Liver (tissue), 9 donors: Measurements from ENCODE around the gene LRRC53. TPM values are rescaled to one million over a fixed set of nuclear protein-coding genes. Genes with fewer than 3 reads are reported as not detected.

Experiments used
- DNase-seq: peaks from one replicate; pipeline ENCODE4 v3.0.0-alpha.2; 2017; ENCODE audit warnings: low spot score
- H3K27ac ChIP-seq, 2 donors: one replicate each; pipeline ENCODE4 v1.7.0; 2013; ENCODE audit warnings: inconsistent platforms in 2 of 2, low read length in 2 of 2, control low read depth in 1 of 2, low read depth in 1 of 2, mild to moderate bottlenecking in 1 of 2
- H3K27me3 ChIP-seq, 4 donors: one replicate each; pipeline versions ENCODE4 v1.6.1 to v1.7.0; 2013; ENCODE audit warnings: low read length in 3 of 4, inconsistent platforms in 1 of 4, mild to moderate bottlenecking in 1 of 4, moderate library complexity in 1 of 4; ENCODE audit not compliant: control insufficient read depth in 4 of 4, insufficient read depth in 4 of 4
- H3K36me3 ChIP-seq, 4 donors: one replicate each; pipeline versions ENCODE4 v1.6.1 to v1.7.0; 2013; ENCODE audit warnings: low read length in 3 of 4, mild to moderate bottlenecking in 3 of 4, low read depth in 1 of 4, moderate library complexity in 1 of 4; ENCODE audit not compliant: control insufficient read depth in 4 of 4, insufficient read depth in 3 of 4
- H3K4me1 ChIP-seq, 4 donors: one replicate each; pipeline versions ENCODE4 v1.6.1 to v1.7.0; 2013; ENCODE audit warnings: low read length in 3 of 4, mild to moderate bottlenecking in 3 of 4, moderate library complexity in 1 of 4; ENCODE audit not compliant: control insufficient read depth in 4 of 4, insufficient read depth in 4 of 4
- H3K4me3 ChIP-seq, 3 donors: one replicate each; pipeline versions ENCODE4 v1.6.1 to v1.7.0; 2013; ENCODE audit warnings: low read length in 3 of 3, control low read depth in 1 of 3, low read depth in 1 of 3, mild to moderate bottlenecking in 1 of 3
- H3K9ac ChIP-seq, 2 donors: one replicate each; pipeline ENCODE4 v1.7.0; 2013; ENCODE audit warnings: low read length in 2 of 2, mild to moderate bottlenecking in 2 of 2, moderate library complexity in 2 of 2, control low read depth in 1 of 2, low read depth in 1 of 2
- H3K9me3 ChIP-seq, 4 donors: one replicate each; pipeline versions ENCODE4 v1.6.1 to v1.7.0; 2013; ENCODE audit warnings: low read length in 3 of 4; ENCODE audit not compliant: control insufficient read depth in 4 of 4
- EGR1 ChIP-seq, 2 donors: IDR thresholded peaks; 2 replicates each; pipeline ENCODE4 v1.6.1; 2016 to 2018; ENCODE audit warnings: antibody characterized with exemption in 2 of 2, low read depth in 2 of 2
- FOXA1 ChIP-seq: IDR thresholded peaks from 2 replicates; pipeline ENCODE4 v1.6.1; 2016; ENCODE audit warnings: antibody characterized with exemption
- FOXA2 ChIP-seq: IDR thresholded peaks from 2 replicates; pipeline ENCODE4 v1.6.1; 2016; ENCODE audit warnings: antibody characterized with exemption
- GABPA ChIP-seq, 2 donors: IDR thresholded peaks in 1 of 2; conservative IDR thresholded peaks in 1 of 2; 2 replicates each; pipeline ENCODE4 v1.6.1; 2016; ENCODE audit warnings: antibody characterized with exemption in 2 of 2, mild to moderate bottlenecking in 1 of 2, moderate library complexity in 1 of 2
- HNF4A ChIP-seq, 2 donors: conservative IDR thresholded peaks; 2 replicates each; pipeline ENCODE4 v1.6.1; 2016; ENCODE audit warnings: antibody characterized with exemption in 2 of 2, mild to moderate bottlenecking in 2 of 2
- NR2F2 ChIP-seq: IDR thresholded peaks from 2 replicates; pipeline ENCODE4 v1.6.1; 2016; ENCODE audit warnings: antibody characterized with exemption
- RAD21 ChIP-seq, 2 donors: IDR thresholded peaks; 2 replicates each; pipeline ENCODE4 v1.6.1; 2016; ENCODE audit warnings: antibody characterized with exemption in 2 of 2, mild to moderate bottlenecking in 2 of 2
- REST ChIP-seq: IDR thresholded peaks from 2 replicates; pipeline ENCODE4 v1.6.1; 2016; ENCODE audit warnings: antibody characterized with exemption, mild to moderate bottlenecking
- RXRA ChIP-seq, 2 donors: IDR thresholded peaks; 2 replicates each; pipeline ENCODE4 v1.6.1; 2017 to 2018; ENCODE audit warnings: antibody characterized with exemption in 2 of 2, mild to moderate bottlenecking in 1 of 2
- SP1 ChIP-seq: IDR thresholded peaks from 2 replicates; pipeline ENCODE4 v1.6.1; 2018; ENCODE audit warnings: antibody characterized with exemption, mild to moderate bottlenecking
- TAF1 ChIP-seq: conservative IDR thresholded peaks from 2 replicates; pipeline ENCODE4 v1.6.1; 2016; ENCODE audit warnings: antibody characterized with exemption, mild to moderate bottlenecking
- YY1 ChIP-seq: IDR thresholded peaks from 2 replicates; pipeline ENCODE4 v1.6.1; 2016; ENCODE audit warnings: antibody characterized with exemption, mild to moderate bottlenecking
- ZBTB33 ChIP-seq: IDR thresholded peaks from 2 replicates; pipeline ENCODE4 v1.6.1; 2016; ENCODE audit warnings: antibody characterized with exemption
- WGBS: extraction: QIAGEN DNeasy Blood & Tissue Kit; methylation state at CpG from one replicate; pipeline ENCODE4 v1.1.7; 2013; 5-methylcytosine and 5-hydroxymethylcytosine counted together
- polyA plus RNA-seq, 2 donors: library from polyadenylated mRNA; stranded (reverse) in 1 of 2; unstranded in 1 of 2; fragments of 200-250 nt in 1 of 2; fragments of >200 nt in 1 of 2; fragmentation: Nextera tagmentation in 1 of 2; extraction: Ambion mirVana in 1 of 2; gene quantifications; one replicate each; pipeline versions ENCODE4 v1.2.1 to v1.2.3, GENCODE V29; 2013 to 2015
- total RNA-seq, 2 donors: library from RNA; depleted of rRNA; stranded (reverse); fragments of >200 nt; gene quantifications; one replicate each; pipeline ENCODE4 v1.2.3, GENCODE V29; 2014
- donor health status: healthy.
- donor health status: healthy.
- donor health status: healthy.
- donor health status: healthy.
- donor health status: healthy.

Gene LRRC53
- total and polyA plus RNA-seq, 4 donors: not detected

GRCh38 chr1:74480068-74480467, 32.3 kb downstream of the LRRC53 start:
- Histone ChIP-seq H3K4me1 (no peaks in the 10 kb centered on the region), H3K27ac (no peak overlapping the region), H3K9me3 (no peaks in the 10 kb centered on the region), H3K27me3 (no peaks in the 10 kb centered on the region), H3K4me3 (no peak overlapping the region), H3K36me3 (no peaks in the 10 kb centered on the region), H3K9ac (no peak overlapping the region)
- 70% methylated on average over 6 of the region's 6 CpGs for WGBS
- TF ChIP-seq REST (no peak), FOXA2 (no peak), HNF4A (conservative IDR thresholded peaks at IDR 0.05) (no peak), RAD21 (IDR thresholded peaks at IDR 0.05) (no peak)
- no peak for DNase-seq

GRCh38 chr1:74478979-74479378, 33.4 kb downstream of the LRRC53 start:
- no peak for TF ChIP-seq NR2F2
- no peak for TF ChIP-seq GABPA (IDR thresholded peaks at IDR 0.05 in 1 of 2, conservative IDR thresholded peaks at IDR 0.05 in 1 of 2)
- TF ChIP-seq FOXA1: no peak
- Histone ChIP-seq H3K4me1 (no peaks in the 10 kb centered on the region), H3K4me3 (no peak overlapping the region), H3K9me3 (no peaks in the 10 kb centered on the region), H3K27ac (no peak overlapping the region), H3K27me3 (no peaks in the 10 kb centered on the region), H3K36me3 (no peaks in the 10 kb centered on the region), H3K9ac (no peak overlapping the region)
- 62% methylated on average over 2 of the region's 2 CpGs for WGBS
- no peak for DNase-seq

- no peak for DNase-seq
- WGBS: 73% methylated on average over 6 of the region's 6 CpGs
Observed at GRCh38 chr1:74474585-74474984, 37.8 kb downstream of the LRRC53 start.

More at GRCh38 chr1:74474585-74474984, 37.8 kb downstream of the LRRC53 start:
- Histone ChIP-seq H3K4me3 (no peak overlapping the region), H3K36me3 (no peaks in the 10 kb centered on the region), H3K27ac (no peak overlapping the region), H3K9me3 (no peaks in the 10 kb centered on the region), H3K27me3 (no peaks in the 10 kb centered on the region), H3K9ac (no peak overlapping the region), H3K4me1 (no peaks in the 10 kb centered on the region)
- no peak for TF ChIP-seq SP1
- no peak for TF ChIP-seq EGR1 (IDR thresholded peaks at IDR 0.05; ENCODE audit: low read depth in 2 of 2)
- TF ChIP-seq TAF1: no peak
- no peak for TF ChIP-seq NR2F2
- no peak for TF ChIP-seq ZBTB33
- TF ChIP-seq YY1: no peak
- no peak for TF ChIP-seq HNF4A (conservative IDR thresholded peaks at IDR 0.05)
- no peak for TF ChIP-seq RAD21 (IDR thresholded peaks at IDR 0.05)
- no peak for TF ChIP-seq RXRA (IDR thresholded peaks at IDR 0.05)
